OCI-LY7 (cell line): ENCODE measurements around the gene SLAIN2. TPM values are rescaled to one million over a fixed set of nuclear protein-coding genes. Genes with fewer than 3 reads are reported as not detected.
A peak's percentile ranks its signal among the peaks of the same experiment; 100 is the strongest.

ENCODE experiments used
- BruUV-seq: library from RNA; stranded (reverse); fragments of 400-500 nt; replicated peaks from 2 replicates; lab custom pipeline; 2021; lab: Mats Ljungman, UMichigan
- CTCF ChIA-PET: fragments of 300-600 bp; sonication (Branson Sonifier 250); formaldehyde crosslinking; loops from one replicate; lab custom pipeline; 2022; ENCODE audit warnings: antibody characterized with exemption; ENCODE audit not compliant: unreplicated experiment; lab: Charles Lee
- POLR2A ChIA-PET: fragments of 300-600 bp; sonication (Branson Sonifier 250); formaldehyde crosslinking; loops from one replicate; lab custom pipeline; 2022; ENCODE audit warnings: antibody characterized with exemption; lab: Charles Lee
- DNase-seq: peaks from one replicate; pipeline ENCODE4 v3.0.0-alpha.2; 2015; ENCODE audit warnings: low spot score
- H2AFZ ChIP-seq: fragments of 200-600 bp; sonication (generic), shearing (Covaris generic); 2 replicates; pipeline ENCODE4 v1.6.1; 2014; ENCODE audit warnings: mild to moderate bottlenecking, antibody characterized with exemption, low read length, moderate library complexity
- H3K27ac ChIP-seq: fragments of 200-600 bp; sonication (generic); 2 replicates; pipeline ENCODE4 v1.5.1; 2014; ENCODE audit warnings: mixed run types, low read depth, mild to moderate bottlenecking, moderate library complexity, low read length, inconsistent platforms; ENCODE audit not compliant: poor library complexity, severe bottlenecking
- H3K36me3 ChIP-seq: fragments of 200-600 bp; sonication (generic); 2 replicates; pipeline ENCODE4 v1.6.1; 2014; ENCODE audit warnings: mild to moderate bottlenecking, antibody characterized with exemption, low read length, moderate library complexity, mixed read lengths; ENCODE audit not compliant: insufficient read depth
- H3K4me1 ChIP-seq: fragments of 200-600 bp; sonication (generic); 2 replicates; pipeline ENCODE4 v1.5.1; 2014; ENCODE audit warnings: mild to moderate bottlenecking, low read length; ENCODE audit not compliant: insufficient read depth, poor library complexity, severe bottlenecking
- H3K4me2 ChIP-seq: fragments of 200-600 bp; sonication (generic); 2 replicates; pipeline ENCODE4 v1.6.1; 2014; ENCODE audit warnings: mild to moderate bottlenecking, low read length
- H3K4me3 ChIP-seq: fragments of 200-600 bp; sonication (generic); 2 replicates; pipeline ENCODE4 v1.5.1; 2014; ENCODE audit warnings: mild to moderate bottlenecking, low read depth, low read length; ENCODE audit not compliant: poor library complexity, severe bottlenecking
- H3K79me2 ChIP-seq: fragments of 200-600 bp; sonication (generic); 2 replicates; pipeline ENCODE4 v1.6.1; 2016; ENCODE audit warnings: low read depth, mild to moderate bottlenecking, low read length, moderate library complexity, mixed read lengths; ENCODE audit not compliant: insufficient read depth
- H3K9me2 ChIP-seq: fragments of 200-600 bp; sonication (generic); 2 replicates; pipeline ENCODE4 v1.6.1; 2016; ENCODE audit warnings: mild to moderate bottlenecking, low read length, mixed read lengths; ENCODE audit not compliant: insufficient read depth
- H3K9me3 ChIP-seq: fragments of 200-600 bp; sonication (generic); 2 replicates; pipeline ENCODE4 v1.6.1; 2014; ENCODE audit warnings: mild to moderate bottlenecking, mixed run types, low read length, mixed read lengths
- H4K20me1 ChIP-seq: fragments of 200-600 bp; sonication (generic); 2 replicates; pipeline ENCODE4 v1.6.1; 2014; ENCODE audit warnings: mild to moderate bottlenecking, antibody characterized with exemption, low read length, moderate library complexity, mixed read lengths; ENCODE audit not compliant: insufficient read depth
- EZH2phosphoT487 ChIP-seq: fragments of 200-600 bp; sonication (generic); IDR thresholded peaks from 2 replicates; pipeline ENCODE4 v1.6.1; 2018; ENCODE audit warnings: low read depth, borderline replicate concordance, mild to moderate bottlenecking, mixed run types, antibody characterized with exemption, low read length, moderate library complexity, mixed read lengths
- intact Hi-C: fragments of 100-400 bp; cut with micrococcal nuclease; formaldehyde crosslinking; loops from one replicate; pipeline ENCODE4 v1.10.0; 2022; ENCODE audit not compliant: unreplicated experiment
- total RNA-seq, 2 experiments: library from RNA; depleted of rRNA in 1 of 2; stranded (reverse); fragments of >200 nt in 1 of 2; shearing (Covaris generic) in 1 of 2; gene quantifications; 2 replicates each; pipeline ENCODE4 v1.2.3, GENCODE V29; 2014 to 2022
- TF ChIP-seq, protein P1 (sequence below): fragments of 200-600 bp; sonication (generic); conservative IDR thresholded peaks from 2 replicates; pipeline ENCODE4 v1.5.1; 2014; ENCODE audit warnings: mild to moderate bottlenecking, antibody characterized with exemption, low read length, moderate library complexity, mixed read lengths

The SLAIN2 gene
- total RNA-seq, 2 experiments from 2014 or later, result 21.1 to 40.2 TPM

DNA sequence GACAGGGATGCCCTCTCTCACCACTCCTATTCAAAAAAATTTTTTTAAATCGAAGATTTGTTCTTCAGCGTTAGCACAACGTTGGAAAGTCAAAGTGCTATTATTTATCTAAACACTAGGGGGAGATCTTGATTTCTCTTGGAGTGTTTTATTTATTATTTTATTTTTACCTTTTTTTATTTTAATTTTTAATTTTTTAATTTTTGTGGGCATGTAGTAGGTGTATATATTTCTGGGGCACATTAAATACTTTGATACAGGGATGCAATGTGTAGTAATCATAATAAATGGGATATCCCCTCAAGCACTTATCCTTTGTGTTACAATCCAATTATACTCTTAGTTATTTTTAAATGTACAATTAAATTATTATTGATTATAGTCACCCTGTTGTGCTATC is 104.4 kb downstream of the SLAIN2 start:
- BruUV-seq, result no TSS peak
- Histone ChIP-seq H2AFZ (no peak overlapping the region), H3K4me1 (no peaks in the 10 kb centered on the region), H3K4me2 (no peak overlapping the region), H3K36me3 (no peaks in the 10 kb centered on the region), H3K9me3 (no peaks in the 10 kb centered on the region), H3K27ac (no peak overlapping the region), H3K4me3 (no peak overlapping the region), H3K9me2 (no peaks in the 10 kb centered on the region), H3K79me2 (no peaks in the 10 kb centered on the region), H4K20me1 (no peaks in the 10 kb centered on the region)
- POLR2A ChIA-PET, result no interaction called here
- intact Hi-C loops, result loop anchor here (2.0 to 10.0 kb wide), 2 partner anchors 99 to 517 kb away; no protein-coding TSS in a partner anchor
- TF ChIP-seq, protein P1, sequence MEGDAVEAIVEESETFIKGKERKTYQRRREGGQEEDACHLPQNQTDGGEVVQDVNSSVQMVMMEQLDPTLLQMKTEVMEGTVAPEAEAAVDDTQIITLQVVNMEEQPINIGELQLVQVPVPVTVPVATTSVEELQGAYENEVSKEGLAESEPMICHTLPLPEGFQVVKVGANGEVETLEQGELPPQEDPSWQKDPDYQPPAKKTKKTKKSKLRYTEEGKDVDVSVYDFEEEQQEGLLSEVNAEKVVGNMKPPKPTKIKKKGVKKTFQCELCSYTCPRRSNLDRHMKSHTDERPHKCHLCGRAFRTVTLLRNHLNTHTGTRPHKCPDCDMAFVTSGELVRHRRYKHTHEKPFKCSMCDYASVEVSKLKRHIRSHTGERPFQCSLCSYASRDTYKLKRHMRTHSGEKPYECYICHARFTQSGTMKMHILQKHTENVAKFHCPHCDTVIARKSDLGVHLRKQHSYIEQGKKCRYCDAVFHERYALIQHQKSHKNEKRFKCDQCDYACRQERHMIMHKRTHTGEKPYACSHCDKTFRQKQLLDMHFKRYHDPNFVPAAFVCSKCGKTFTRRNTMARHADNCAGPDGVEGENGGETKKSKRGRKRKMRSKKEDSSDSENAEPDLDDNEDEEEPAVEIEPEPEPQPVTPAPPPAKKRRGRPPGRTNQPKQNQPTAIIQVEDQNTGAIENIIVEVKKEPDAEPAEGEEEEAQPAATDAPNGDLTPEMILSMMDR, result peak; percentile 72
- TF ChIP-seq EZH2phosphoT487, result no peak
- CTCF ChIA-PET, result no interaction called here
- peak; percentile 19 for DNase-seq

DNA sequence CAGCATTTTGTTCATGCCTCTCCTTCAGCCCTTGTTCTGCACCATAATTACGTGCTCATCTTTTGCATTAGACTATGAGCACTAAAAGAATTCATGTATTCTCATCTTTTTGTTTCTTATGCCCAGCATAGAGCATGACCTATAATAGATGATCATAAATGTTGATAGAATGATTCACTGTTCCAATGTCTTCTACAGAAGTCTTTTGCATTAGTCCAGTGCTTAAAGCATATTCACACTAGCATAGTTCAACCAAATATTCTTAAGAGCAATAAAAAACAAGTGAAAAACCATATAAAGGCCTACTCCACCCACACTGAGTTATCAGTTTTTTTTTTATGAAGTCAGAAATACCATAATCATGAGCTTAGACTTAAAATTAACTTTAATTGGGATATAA is 105.3 kb downstream of the SLAIN2 start:
- no peaks in the 10 kb centered on the region for H3K79me2 ChIP-seq
- no peaks in the 10 kb centered on the region for H3K9me2 ChIP-seq
- H3K4me3 ChIP-seq, result no peak overlapping the region
- no peak for TF ChIP-seq EZH2phosphoT487
- TF ChIP-seq, protein P1, result no peak
- CTCF ChIA-PET, result no interaction called here
- no peaks in the 10 kb centered on the region for H3K9me3 ChIP-seq
- no peak overlapping the region for H2AFZ ChIP-seq
- H3K4me2 ChIP-seq, result no peak overlapping the region
- no TSS peak for BruUV-seq
- H3K36me3 ChIP-seq, result no peaks in the 10 kb centered on the region
- POLR2A ChIA-PET, result interaction anchor here (1.1 kb wide), 1 partner anchor 21 kb away, joined by 3 read pairs; no protein-coding TSS in a partner anchor
- no peaks in the 10 kb centered on the region for H4K20me1 ChIP-seq
- DNase-seq, result no peak
- H3K27ac ChIP-seq, result no peak overlapping the region
- no peaks in the 10 kb centered on the region for H3K4me1 ChIP-seq
- intact Hi-C loops, result loop anchor here (2.0 to 10.0 kb wide), 2 partner anchors 98 to 516 kb away; no protein-coding TSS in a partner anchor

DNA sequence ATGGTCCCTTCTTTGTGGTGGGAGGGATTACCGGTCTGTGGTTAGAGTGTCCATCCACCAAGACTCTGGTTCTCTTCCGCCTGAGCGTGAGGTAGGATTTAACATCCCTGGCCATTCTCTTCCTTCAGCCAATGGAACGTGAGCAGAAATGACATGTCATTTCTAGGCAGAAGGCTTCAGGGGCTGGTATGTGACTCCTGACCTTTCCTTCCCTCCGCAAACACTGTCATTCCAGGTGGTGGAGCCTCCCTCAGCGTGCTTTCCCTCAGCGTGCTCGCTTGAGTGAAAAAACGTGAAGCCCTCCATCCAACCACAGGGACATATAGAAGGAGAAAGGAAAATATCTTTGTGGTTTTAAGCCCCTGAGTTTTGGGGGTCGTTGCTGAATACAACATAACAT is 107.8 kb downstream of the SLAIN2 start:
- H3K4me2 ChIP-seq, result no peak overlapping the region
- intact Hi-C loops, result loop anchor here (10.0 kb wide), 1 partner anchor 96 kb away; no protein-coding TSS in a partner anchor
- H3K4me1 ChIP-seq, result no peaks in the 10 kb centered on the region
- no peaks in the 10 kb centered on the region for H3K36me3 ChIP-seq
- H3K9me2 ChIP-seq, result no peaks in the 10 kb centered on the region
- no TSS peak for BruUV-seq
- ChIA-PET CTCF (no interaction called here), POLR2A (no interaction called here)
- TF ChIP-seq, protein P1, result no peak
- no peak for TF ChIP-seq EZH2phosphoT487
- no peak overlapping the region for H2AFZ ChIP-seq
- no peaks in the 10 kb centered on the region for H3K79me2 ChIP-seq
- no peak overlapping the region for H3K27ac ChIP-seq
- no peaks in the 10 kb centered on the region for H3K9me3 ChIP-seq
- no peak for DNase-seq
- H3K4me3 ChIP-seq, result no peak overlapping the region
- no peaks in the 10 kb centered on the region for H4K20me1 ChIP-seq
